GM21447 (cell line): ENCODE measurements around the gene NASP.

Experiments
- ATAC-seq: cut with Tn5 transposase; IDR thresholded peaks from one replicate; pipeline ENCODE4 v1.9.1; 2021; ENCODE audit not compliant: unreplicated experiment

Gene NASP

GRCh38 chr1:45617618-45618017, 33.8 kb downstream of the NASP start:
- no peak for ATAC-seq

- ATAC-seq, result no peak
Measured at GRCh38 chr1:45619149-45619921, 35.5 kb downstream of the NASP start.

DNA sequence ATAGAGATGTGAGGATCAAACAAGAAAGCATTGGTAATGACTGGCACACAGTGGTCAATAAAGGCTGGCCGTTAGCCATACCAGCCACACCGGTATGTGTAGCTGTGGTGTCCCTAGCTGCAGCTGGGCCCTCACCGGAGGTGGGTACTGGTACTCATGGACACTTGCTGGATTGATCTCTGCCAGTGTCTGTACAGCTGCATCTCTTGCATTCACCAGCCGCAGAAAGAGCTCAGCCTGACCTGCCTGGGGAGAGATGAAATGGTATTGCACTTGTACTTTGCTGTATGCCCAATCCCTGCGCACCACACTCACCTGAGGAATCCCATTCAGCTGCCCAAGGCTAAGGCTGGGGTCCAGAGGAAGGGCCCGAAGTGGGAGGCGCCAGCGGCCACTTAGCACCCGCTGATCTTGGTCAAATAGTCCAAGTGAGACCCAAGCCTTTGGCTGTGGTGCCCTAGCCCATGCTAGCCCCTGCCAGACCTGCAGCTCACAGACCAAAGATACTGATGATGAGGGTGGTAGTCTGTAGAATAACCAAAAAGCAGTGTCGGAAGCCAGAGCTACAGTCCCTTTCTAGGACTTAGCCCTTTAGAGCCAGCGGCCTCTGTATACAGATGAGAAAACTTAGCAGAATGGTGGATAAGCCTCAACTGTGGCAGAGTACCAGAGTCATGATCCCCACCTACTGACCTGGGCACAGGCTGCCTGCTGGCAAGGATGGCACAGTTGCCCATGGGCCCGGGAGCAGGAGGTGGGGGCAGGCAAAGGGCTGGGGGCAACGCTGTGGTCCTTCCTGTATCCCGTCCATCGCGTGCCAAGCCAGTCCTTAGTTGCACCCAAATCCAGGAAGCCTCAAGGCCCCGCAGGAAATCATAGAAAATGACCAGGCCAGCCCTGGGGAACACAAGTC, 37.0 kb downstream of the NASP start:
- no peak for ATAC-seq

- no peak for ATAC-seq
Measured at GRCh38 chr1:45621501-45621836, 37.6 kb downstream of the NASP start.

GRCh38 chr1:45621895-45622523, 38.2 kb downstream of the NASP start:
- ATAC-seq, result no peak

DNA sequence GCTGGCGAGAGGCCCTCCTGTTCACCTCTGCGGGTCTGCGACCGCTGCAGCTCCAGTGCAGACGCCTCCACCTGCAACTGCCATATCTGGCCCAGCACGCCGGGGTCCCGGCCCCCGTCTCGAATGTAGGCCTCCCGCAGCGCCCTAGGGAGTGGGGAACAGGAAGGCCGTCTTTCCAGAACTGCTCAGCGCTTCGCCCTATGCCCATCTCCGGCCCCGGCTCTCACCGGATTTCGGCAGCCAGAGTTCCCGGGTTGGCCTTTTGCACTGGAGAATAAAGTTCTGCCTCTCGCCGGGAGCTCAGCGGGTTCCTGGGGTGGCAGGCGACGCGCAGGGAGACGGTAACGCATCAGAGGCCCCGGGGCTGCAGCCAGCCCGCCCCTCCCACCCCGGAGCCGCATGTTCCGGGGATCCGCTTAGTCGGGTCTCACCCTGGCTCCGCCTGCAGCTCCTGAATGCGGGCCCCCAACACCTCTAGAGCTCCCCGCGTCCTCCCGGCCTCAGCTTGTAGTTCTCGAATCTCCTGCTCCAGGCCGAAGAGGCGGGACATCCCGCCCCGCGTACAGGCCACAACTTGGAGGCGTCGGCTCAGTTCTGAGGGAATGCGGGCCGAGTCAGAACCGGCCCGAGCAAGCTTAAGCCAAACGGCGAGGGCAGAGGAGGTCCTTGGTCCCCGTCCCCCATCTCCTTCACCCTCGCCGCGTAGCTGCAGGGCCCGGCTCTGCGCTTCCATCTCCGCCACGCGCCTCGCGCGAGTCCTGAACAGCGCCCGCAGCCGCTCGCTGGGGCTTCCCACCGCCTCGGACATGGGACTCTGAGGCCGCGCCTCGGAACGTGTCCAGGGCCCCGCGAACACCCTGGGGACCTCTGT, 38.9 kb downstream of the NASP start:
- no peak for ATAC-seq

DNA sequence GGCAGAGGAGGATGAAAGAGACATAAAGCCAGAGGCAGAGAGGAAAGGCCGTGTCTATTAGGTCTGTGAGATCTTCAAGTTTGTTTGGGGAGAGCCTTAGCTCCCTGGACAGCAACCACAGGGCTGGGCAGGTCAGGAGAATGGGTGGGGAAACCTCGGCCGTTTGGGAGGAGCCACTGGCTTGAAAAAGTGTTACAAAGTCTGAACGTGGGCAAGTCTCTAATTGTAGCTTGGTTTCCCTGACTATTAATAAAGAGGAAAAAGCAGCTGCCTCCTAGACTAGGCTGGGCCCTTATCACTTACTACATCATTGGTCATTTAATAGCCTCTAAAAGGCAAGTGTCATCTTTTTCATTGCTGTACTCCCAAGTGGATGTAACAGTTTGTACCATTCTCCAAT, 40.1 kb downstream of the NASP start, which contains the start of gene CCDC17:
Gene CCDC17, minus strand, starts transcription at position 83 of the 400 bp plus-strand sequence. CDS start 145 bp downstream, outside the sequence.
- ATAC-seq, result no peak

GRCh38 chr1:45629035-45629434, 45.2 kb downstream of the NASP start:
- ATAC-seq, result no peak

GRCh38 chr1:45630429-45630828, 46.6 kb downstream of the NASP start:
- ATAC-seq, result no peak

GRCh38 chr1:45635211-45635610, 51.4 kb downstream of the NASP start:
- no peak for ATAC-seq

DNA sequence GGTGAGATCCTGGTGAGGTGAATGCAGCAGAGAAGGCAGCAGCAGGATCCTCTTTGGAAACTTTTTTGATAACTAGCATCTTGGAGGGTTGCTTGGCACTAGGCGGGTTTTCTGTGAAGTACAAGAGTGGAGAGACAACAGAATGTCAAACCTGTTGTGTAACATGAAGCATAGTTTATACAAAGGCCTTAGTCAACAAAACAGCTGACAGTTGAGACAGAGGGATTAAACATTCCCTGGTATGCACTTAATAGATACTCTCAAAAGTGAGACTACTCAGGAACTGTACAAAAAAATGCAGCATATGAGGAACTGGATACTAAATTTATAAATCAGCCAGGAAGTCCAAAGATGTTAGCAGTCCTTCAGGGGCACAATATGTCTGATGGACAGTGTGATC, 56.5 kb downstream of the NASP start:
- ATAC-seq, result no peak

- ATAC-seq, result no peak
Measured at GRCh38 chr1:45643321-45643720, 59.5 kb downstream of the NASP start.

DNA sequence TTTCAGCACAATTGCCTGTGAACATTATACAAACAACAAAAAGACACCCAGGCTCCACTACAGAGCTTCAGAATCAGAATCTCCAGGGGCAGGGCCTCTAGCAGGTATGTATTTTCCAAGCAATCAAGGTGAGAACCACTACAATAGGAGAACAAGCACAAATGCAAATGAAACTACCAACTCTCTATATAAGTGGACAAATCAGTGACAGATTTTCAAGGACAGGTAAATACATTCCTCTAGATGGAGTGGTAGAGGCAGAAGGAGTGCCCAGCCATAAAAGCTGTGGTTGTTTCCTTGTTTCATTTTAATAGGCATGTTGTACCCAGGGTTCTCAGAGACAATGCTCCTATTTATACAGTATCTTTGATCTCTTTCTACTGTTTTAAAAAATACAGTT, 60.1 kb downstream of the NASP start:
- no peak for ATAC-seq

DNA sequence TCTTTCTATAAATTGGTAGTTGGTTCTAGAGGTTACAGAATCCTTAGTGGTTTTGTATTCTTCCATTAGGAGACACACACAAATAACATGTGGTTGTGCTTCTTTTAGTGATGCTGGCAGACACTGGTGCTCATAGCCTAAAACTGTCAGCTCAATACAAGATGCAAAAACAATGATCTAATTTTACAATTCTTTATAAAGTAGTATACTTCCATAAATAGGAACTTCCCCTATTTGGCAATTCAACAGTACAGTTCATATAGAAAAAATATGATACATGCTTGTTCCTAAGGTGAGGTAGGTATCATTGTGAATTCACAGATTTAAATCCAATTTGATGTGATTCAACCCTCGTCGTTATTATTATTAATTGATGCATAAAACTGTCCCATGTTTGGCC, 60.8 kb downstream of the NASP start:
- no peak for ATAC-seq

DNA sequence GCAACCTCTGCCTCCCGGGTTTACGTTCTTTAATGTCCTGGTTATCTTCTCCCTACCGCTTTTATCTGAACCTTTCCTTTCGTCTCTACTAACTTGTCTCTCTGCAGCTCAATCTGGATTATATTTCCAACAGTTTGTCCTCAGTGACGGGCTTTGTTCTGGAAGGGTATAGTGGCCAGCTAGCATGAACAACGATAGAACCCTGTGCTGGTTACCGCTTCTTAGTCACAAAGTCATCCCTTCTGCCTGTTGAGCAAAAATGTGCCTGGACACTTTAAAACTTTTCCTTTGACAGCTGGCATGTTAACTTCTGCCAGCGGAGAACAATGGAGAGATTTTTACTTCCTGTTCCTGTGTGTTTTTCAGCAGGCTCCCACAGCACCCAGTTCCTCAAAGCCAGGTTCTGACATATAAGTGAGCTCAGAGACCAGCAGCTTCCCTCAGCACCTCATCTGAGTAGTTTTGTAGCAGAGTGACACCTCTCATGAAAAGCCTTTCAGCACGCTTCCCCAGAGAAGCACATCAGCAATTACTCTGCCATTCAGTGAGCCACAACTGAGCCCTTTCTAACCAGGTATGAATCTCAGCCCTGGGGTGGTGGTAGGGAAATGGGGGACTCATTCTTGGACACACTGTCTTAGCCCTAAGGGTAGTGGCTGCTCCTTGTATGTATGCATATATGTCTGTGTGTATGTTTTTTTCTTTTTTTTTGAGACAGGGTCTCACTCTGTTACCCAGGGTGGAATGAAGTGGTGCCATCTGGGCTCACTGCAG, 63.6 kb downstream of the NASP start:
- no peak for ATAC-seq

DNA sequence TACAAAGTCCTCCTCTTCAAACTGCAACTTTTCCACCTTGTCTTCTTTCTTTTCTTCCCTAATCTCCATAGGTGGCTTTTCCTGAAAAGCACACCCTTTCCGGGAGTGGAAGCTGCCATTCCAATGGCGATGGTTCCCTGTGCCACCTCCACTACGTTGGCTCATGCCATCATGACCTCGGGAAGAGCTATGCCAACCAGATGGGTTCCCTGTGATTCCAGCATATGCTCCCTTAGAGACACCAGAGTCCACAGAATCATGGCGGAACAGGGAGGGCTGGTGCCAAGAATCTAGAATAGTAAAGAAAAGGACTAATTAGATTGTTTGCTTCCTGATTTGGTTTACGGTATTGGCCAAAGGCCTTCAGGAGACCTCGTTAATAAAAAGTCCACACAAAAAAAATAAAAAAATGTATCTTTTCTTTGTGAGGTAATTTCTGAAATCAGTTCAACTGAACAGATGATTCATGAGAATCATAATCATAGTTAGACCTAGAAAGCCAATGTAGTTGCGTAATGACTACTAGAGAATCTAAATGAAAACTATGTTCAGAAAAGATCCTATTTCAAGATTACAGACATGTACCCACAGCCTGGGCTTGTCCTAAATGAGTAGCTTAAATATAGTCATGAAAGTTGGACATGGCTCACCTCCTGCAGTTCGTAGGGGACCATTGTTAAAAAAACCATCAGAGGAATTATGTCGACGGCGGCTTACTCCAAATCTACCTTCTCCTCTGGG, 70.9 kb downstream of the NASP start:
- no peak for ATAC-seq

GRCh38 chr1:45656573-45657226, 72.9 kb downstream of the NASP start:
- no peak for ATAC-seq

GRCh38 chr1:45658171-45658570, 74.3 kb downstream of the NASP start:
- no peak for ATAC-seq

GRCh38 chr1:45659222-45659621, 75.4 kb downstream of the NASP start:
- ATAC-seq, result no peak
